Measurements from ENCODE around the gene TRAPPC2L.

Gene TRAPPC2L, protein sequence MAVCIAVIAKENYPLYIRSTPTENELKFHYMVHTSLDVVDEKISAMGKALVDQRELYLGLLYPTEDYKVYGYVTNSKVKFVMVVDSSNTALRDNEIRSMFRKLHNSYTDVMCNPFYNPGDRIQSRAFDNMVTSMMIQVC

DNA sequence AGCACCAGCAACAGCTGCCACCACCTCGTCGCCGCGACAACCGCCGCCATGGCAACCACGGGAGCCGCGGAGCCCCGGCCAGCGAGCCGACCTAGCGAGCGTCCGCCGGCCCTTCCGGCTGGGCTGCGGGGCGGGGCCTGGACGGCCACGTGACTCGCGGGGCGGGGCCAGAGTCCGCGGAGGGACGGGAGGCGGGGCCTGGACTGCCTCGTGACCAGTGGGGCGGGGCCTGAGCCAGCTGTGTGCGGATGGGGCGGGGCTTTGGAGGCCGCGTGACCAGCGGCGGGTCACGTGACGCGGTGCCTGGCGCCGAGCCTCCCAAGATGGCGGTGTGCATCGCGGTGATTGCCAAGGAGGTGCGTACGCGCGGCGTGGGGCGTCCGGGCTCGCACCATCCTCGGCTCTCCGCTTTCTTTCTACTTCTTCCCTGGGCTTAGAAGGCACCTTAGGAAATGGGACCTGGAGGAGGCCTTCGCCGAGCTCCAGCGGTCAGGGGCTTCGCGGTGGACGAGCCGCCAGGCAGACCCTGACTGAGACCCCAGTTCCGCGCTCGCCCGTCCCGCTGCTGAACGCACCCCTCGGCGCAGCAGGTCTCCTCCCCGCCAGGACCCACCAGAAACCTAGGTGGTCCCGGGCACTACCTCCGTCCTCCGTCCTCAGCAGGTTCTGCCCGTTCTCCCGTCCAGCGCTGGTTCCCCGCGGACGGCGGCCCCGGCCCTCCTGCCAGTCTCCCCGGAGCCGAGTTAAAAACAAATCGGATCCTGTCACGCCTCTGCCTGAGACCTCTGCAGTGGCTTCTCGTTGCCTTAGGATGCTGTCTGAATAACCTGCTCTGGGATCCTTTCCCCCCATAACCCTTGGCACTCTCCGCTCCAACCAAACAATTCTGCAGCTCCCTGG lies at the start of gene TRAPPC2L, which contains the start of gene GALNS:
Gene TRAPPC2L, plus strand, starts transcription at position 300 of the 900 bp plus-strand sequence. Its CDS starts 24 bp downstream, at position 324.
Gene GALNS, minus strand, starts transcription at position 120 of the 900 bp plus-strand sequence. Its CDS starts 70 bp downstream, at position 50.
- peak; percentile 39 to 87 for DNase-seq

DNA sequence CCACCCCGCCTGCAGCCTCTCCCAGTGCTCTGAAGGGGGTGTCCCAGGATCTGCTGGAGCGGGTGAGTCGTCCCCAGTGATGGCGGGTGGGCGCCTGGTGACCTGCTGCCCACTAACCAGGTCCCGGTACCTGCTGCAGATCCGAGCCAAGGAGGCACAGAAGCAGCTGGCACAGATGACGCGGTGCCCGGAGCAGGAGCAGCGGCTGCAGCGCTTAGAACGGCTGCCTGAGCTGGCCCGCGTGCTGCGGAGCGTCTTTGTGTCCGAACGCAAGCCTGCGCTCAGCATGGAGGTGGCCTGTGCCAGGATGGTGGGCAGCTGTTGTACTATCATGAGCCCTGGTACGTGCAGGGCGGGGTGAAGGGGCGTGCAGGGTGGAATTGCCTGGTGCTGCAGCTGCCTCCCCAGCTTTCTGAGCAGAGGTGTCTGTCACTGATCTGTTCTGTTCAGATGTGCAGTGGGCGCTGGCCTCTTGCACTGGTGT lies 49.7 kb upstream of the TRAPPC2L start:
- no peak for DNase-seq

DNA sequence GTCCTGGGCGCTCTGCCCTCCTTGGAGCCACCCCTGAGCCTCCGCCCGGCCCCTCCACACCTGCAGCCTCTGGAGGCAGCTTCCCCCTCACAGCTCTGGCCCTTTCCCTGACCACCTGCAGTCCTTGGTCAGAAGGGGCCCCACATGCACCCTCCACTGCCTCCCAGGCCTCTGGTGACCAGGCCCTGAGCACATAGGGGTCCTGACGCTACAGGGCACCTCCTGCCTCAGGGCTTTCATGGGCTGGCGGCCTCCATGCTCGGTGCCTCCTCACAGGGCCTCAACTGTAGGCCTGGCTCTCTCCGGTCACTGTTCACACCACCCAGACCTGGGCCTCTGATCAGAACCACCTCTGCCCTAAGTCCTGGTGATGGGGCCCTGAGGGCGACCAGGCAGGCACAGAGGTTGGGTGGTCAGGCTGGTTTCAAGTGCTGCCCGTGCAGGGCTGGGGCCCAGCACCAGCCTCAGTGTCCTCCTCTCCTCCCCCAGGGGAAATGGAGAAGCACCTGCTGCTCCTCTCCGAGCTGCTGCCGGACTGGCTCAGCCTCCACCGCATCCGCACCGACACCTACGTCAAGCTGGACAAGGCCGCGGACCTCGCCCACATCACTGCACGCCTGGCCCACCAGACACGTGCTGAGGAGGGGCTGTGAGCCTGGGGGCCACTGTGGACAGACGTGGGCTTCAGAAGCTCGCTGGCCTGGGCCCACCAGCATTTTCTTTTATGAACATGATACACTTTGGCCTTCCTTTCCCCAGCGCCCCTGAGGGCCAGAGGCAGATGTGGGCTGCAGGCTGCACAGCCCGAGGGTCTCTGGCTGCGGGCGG lies 49.1 kb upstream of the TRAPPC2L start:
- DNase-seq, result no peak

DNA sequence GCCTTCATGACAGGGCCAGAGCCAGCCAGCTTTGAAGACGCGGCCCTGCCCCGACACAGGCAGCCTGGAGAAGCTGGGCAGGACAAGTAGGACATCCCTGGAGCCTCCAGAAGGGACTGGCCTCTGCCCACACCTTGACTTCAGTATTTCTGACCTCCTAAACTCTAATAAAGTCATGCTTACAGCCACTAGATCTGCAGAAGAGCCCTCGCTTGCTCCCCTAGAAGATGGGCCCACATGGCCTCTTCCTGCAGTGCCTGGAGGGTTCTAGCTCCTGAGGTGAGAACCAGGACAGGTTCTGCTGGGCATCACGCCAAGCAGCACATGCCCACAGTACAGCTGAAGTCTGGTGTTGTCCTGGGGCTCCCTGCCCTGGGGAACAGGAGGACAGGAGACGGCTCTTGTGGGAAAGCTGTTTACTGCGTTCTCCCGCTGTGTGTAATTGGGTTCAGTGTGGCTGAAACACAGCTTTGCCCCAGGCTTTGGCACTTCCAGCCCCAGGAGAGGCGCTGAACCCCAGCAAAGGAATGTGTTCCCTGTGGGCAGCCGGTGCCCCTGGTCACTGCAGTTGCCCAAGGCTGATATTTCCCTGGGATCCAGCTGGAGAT lies 47.8 kb upstream of the TRAPPC2L start:
- no peak for DNase-seq

DNA sequence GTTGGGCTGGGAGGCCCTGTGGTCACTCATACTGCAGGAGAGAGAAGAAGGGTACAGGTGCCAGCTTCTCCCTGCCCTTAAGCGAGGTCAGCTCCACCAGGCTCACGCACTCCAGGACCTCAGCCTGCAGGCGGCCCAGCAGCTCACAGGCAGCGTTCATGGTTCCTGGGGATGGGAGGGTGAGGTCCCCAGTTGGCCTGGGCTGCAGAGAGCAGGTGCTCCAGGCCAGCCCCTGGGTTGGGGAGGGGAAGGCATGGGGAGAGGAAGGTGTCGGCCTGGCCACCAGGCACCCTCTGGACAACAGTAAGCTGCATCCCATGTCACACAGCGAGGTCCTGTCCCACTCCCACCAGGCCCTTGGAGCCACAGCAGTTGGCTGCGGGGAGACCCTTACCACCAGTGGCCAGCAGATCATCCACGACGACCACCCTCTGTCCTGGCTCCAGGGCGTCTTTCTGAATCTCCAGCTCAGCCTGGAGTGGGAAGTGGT lies 47.2 kb upstream of the TRAPPC2L start:
- DNase-seq, result no peak

DNA sequence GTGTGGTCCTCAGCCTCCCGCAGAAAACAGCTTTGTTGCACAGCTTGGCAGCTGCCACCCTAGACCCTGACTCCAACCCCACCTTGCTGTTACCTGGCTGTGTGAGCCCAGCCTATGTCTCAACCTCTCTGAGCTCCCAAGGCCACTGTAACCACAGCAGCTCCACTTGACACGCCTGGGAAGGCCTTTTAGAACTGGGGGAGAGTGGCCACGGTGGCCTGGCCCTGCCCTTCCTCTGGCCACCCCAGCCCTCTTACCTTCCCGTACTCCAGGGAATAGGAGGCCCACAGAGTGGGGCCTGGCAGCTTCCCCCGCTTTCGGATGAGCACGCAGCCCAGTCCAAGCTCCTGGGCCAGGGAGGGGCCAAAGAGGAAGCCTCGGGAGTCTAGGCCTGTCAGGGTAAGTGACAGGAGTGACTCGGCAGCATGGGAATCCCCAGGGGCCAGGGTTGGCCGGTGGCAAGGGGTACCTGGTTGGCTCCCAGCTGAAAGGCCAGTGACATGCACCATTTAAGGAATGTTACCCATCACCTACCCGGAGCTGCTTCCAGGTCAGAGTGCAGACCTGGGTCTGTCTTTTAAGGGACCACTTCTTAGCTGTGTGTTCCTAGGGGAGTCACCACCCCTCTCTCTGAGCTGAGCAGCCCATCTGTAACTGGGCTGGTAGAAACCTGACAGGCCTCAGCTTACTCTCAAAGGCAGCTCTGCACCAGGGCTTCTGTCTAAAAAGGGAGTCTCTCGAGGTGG lies 46.6 kb upstream of the TRAPPC2L start:
- DNase-seq, result no peak

DNA sequence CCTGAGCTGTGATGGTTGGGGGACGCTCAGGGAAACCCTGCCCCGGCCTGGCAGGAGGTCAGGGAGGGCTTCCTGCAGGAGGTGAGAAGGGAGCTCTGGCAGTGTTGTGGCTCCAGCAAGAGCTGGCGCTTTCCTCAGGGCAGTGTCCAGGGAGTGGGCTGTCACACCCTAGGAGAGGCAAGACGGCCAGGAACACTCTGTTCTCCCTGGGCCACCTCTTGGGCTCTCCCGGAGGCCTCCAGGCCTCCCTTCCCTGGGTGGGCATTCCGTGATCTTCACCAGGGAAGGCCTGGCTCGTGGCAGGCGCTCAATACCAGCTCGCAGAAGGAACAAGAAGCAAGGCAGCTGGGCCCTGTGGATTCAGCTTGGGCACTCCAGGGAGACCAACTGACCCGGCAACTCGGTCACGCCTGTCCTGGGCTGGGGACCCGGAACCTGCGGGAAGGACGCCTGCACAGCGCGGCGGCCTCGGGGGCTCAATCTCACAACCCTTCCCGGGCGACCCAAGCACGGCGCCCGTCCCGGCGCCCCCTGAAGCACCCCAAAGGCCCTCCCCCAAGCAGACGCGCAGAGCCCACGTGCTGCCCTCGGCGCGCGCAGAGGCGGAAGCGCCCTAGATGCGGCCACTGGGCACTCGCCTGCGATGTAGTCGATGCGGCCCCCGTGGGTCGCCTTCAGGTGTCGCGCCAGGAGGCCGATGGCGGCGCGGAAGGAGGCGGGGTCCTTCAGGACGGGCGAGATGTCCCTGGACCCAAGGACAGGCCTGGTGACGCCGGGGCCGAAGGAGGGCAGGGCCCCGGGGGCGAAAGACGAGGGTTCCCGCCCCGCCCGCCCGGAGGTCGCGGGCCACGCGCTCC lies 45.8 kb upstream of the TRAPPC2L start:
- peak in 1 of 2 experiments; percentile 52 for DNase-seq

DNA sequence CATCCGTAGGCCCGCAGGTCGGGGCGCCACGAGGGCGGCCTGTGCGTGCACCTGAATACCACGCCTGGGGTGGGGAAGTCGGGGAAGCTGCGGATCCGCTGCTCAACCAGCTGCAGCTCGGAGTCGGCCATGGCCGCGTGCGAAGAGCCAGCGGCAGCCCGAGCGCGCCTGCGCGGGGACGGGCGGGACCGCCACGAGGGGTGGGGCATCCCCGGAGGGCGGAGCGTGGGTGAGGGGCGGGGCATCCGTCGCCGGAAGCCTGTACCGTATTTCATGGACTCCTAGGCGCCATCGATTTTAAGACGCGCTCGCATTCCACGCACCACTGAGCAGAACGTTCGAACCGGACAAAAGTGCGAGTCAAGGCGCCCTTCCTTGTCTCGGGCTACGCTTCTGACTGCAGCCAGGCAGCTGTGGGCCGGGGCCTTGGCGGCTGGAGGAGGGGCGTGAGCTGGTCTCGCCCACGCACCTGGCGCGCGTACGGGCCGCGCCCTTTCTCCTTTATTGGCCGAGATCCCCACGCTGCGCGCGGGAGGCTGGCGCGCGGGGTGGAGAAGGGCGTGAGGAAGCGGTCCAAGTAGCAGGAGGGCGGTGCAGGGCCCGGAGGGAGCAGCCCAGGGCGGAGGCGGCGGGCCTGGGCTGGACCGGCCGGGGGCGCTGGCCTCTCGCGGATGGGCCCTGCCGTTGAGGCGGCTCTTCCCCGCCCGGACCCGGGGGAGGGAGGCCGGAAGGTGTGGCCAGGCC lies 45.0 kb upstream of the TRAPPC2L start, which contains the start of gene APRT:
Gene APRT, minus strand, starts transcription at position 160 of the 744 bp plus-strand sequence. Its CDS starts 29 bp downstream, at position 131.
- peak; percentile 66 to 88 for DNase-seq

DNA sequence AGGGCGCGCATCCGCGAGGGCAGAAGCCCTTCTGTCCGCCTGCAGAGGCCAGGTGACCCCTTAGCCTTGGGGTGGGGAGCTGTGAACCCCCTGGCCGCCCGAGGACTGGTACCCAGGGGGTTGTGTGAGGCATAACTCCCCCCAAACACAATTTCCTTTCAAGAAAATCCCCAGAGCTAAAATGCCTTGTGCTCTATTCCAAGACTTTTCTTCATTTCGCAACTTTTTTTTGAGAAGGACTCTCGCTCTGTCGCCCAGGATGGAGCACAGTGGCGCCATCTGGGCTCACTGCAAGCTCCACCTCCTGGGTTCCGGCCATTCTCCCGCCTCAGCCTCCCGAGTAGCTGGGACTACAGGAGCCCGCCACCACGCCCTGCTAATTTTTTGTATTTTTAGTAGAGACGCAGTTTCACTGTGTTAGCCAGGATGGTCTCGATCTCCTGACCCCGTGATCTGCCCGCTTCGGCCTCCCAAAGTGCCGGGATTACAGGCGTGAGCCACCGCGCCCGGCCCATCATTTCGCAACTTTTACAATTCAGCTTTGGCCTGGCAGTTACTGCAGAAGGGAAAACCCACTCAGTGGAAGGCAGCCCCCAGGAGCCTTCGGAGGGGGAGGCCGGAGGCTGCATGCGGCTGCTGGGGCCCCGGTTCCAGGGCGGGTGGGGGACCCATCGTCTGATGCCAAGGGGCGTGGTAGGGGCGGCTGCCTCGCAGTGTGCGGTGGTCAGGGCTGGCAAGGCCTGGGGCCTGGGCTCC lies 44.2 kb upstream of the TRAPPC2L start:
- DNase-seq, result peak in 1 of 2 experiments; percentile 57

DNA sequence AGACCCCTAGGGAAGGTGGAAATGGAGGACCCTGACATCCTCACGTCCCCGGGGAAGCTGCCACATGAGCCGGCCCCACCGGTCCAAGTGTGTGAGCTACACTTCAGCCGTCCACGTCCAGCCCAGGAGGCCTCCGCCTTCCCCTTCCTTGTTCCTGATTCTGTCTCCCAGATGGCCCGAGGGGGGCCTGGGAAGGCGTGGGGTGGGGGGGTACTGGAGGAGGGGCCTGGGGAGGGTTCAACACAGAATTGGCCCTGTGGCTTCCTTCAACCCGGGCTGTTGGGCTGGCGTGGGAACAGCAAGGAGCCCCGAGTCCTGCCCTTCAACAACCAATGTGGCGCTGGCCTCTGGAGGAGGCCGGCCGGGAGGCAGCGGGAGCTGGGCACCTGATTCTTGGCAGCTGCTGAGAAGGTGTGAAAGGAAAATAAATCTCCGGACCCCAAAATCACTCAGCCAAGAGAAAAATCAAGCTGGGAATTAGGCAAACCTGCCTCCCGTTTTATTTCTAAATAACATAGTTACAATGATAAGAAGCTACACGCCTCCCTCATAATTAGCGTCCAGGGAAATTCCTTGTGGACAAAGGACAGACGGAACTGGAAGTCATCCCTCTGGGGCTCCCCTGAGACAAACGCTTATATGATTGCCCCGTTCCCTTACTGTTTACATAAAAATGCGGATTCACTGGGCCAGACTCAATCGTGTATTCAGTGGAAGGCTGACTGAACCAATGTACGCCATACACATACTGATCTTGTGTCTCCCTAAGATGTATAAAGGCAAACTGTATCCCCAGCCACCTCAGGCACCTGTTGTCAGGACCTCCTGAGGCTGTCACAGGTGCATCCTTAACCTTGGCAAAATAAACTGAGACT lies 43.4 kb upstream of the TRAPPC2L start:
- DNase-seq, result no peak

DNA sequence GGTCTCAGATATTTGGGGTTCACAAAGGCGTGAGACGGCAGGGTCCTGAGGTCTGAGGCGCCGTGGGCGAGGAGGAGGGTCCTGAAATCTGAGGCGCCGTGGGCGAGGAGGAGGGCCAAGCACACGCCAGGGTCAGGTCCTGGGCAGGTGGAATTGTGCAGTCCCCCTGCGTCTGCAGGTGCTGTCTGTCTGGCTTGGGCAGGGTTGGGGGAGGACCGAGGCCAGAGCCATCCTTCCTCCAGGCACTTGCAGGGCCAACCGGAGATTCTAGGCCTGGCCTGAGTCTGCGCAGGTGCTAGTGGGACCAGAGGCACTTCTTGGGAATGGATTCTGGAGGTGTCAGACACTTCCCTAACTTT lies 42.8 kb upstream of the TRAPPC2L start:
- DNase-seq, result no peak

DNA sequence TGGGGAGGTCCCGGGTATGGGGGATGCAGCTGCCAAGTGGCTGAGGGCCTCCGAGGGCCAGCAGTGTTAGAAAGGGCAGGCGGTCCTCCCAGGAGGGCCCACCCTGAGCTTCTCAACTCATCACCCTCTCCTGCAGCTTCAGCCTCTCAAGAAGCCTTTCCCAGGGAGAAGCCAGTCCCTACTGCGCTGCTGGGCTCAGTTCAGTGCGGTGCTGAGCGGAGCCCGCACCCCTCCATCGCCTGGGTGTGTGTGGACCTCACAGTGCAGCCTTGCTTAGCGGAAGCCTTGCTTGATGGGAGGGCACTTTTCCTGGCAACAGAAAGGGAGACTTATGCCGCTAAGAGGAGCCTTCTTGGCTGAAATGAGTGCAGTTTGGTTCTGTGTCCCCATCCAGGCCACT lies 41.7 kb upstream of the TRAPPC2L start:
- no peak for DNase-seq

DNA sequence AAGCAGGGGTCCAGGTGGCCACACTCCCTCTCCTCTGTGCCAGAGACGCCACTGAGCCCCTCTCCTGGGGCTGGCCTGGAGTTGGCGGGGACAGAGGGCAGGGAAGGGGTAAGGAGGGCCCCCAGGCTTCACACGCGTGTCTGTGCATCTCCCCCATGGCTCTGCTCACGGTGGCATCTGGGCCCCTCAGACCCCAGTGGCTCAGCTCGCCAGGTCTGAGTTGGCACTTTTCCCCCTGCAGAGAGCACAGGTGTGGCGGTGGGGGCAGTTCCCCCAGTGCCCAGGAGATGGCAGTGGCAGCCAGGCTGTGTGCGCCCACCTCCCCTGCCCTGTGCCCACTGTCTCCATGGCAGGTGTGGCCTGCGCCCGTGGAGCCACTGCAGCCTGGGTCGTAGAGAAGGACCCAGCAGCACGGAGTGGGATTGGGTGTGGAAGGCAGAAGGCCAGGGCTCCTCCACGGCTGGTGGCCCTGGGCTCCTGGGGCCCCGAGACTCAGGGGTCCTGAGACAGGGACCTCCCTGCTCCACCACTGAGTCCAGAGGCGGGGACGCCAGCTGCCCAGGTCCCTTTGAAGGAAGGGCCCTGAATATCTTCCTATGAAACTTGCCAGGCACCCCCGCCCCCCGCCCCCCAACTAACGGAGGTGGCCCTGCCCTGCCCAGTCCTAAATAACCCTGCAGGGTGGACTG lies 40.9 kb upstream of the TRAPPC2L start:
- no peak for DNase-seq

DNA sequence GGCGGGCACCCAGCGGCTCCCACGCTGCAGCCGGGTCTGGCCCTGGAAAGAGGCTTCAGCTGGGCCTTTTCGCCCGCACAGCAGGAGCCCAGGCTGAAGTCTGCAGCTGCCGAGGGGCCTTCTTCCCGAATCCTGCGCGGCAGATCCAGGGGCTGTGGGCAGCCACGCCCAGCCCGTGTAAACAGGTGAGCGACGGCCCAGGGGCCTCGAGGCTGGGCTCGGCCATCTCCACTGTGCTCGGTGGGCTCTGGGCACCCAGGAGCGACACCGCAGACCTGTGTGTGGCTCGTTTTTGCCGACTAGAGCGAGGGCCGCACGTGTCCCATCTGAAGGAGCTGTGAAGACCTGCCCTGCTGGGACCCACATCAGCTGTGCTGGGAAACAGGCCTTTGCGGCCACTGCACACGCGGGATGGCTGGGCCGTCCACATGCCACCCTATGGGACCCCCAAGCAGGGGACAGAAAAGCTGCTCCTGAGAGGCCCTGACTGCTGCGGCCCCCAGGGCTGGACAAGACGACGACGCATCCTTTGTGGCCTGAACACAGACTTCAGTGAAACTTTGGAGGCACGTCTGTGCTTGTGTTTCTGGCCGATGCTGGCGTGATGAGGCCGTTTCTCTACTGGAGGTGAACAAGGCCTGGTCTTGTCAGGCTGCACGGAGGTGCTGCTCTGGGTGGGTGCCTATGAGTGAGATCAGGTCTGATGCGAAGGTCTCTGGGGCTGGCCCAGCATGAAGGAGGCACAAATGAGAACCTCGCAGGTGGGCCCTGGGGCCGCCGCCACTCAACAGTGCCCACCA lies 40.0 kb upstream of the TRAPPC2L start:
- DNase-seq, result no peak

DNA sequence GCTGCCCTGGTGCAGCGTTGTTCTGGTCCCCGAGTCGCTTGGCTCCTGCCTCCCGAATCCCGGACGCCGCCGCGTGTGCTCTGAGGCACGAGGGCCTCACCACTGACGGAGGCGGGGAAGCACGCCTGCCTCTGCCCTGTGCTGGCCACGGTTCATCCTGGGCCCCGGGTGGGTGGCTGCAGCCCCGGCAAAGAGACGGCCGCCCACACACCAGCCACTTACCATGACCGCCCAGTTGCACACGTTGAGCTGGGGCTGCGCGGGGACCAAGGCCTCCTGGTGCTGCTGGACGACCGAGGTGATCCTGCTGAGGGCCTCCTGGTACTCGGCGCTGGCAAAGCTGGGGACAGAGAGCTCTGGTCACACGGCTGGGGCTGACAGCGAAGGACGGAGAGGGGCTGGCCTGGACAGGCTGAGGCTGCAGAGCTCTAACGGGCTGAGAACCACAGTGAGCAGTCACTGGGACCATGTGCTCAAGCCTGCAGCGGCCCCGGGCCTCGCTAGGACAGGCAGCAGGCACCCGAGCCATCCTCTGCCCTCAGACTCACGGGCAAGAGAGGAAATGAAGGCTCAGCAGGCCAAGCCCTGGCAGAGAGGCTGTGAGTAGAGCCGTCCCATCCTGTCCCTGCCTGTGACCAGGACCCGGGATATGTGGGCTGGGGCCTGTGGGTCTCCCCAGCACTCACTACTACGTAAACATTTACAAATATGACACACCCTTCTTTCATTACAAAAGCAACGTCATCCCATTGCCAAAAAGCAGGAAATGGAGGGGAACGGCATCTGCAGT lies 38.9 kb upstream of the TRAPPC2L start:
- DNase-seq, result no peak

DNA sequence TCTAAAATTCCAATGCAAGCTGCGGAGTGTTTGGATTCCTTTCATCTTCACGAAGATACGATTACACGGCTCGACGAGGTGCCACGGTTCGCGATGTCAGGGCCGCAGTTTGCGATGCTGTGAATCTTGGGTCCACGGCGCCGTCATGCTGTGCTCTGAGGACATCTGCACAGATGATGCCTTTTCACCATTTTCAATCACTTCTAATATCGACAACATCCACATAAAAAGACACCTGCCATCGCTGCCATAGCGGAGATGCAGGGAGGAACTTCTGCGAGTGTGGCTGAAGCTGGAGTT lies 38.4 kb upstream of the TRAPPC2L start:
- DNase-seq, result no peak
